ENCODE results near the gene MYH14. TPM values are rescaled to one million over a fixed set of nuclear protein-coding genes. Genes with fewer than 3 reads are reported as not detected.
A peak's percentile ranks its signal among the peaks of the same experiment; 100 is the strongest.
"Not testable (repeated sequence)": the region's sequence is repeated elsewhere in the genome, so short reads cannot be mapped to it uniquely, and the experiment has no call there.

Gene MYH14
- total and polyA plus RNA-seq, 2 of the 13 experiments (the other 11 are each of a cell fraction or from before 2014, with no cell fraction given), result 5.5 to 5.8 TPM

DNA sequence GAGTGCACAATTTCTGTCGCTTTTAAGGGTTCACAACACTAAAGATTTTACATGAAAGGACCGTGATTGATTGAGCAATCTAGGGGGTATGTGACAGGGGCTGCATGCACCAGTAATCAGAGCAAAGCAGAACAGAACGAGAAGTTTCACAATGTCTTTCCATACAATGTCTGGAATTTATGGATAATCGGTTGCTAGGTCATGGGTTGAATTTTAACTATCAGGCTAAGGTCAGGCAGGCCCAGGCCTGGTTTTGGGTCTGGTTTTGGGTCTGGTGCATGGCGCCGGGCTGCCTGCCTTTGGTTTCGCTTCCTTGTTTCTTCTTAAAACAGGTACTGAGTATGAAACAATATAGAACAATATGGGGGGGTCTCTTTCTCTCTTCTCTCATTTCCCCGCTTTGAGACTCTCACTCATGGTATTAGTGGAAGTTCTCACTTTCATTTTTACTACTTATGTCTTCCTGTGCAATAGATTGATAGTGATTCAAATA, 143.7 kb downstream of the MYH14 start (continued):
- TF ChIP-seq PATZ1 (CRISPR knock-in tag; IDR thresholded peaks at IDR 0.05), result peak; percentile 37; the same call in 1 of the 2 replicates
- TF ChIP-seq SALL1 (CRISPR knock-in tag; IDR thresholded peaks at IDR 0.05), result peak; percentile 39; the same call in 1 of the 2 replicates
- peak; percentile 72; the same call in 1 of the 2 replicates for TF ChIP-seq ZNF331 (CRISPR knock-in tag; IDR thresholded peaks at IDR 0.05)
- TF ChIP-seq FOSL2 (CRISPR knock-in tag; IDR thresholded peaks at IDR 0.05), result 0 out of 2 replicates have a peak, but pooled peaks have one; percentile 14
- peak; percentile 95 for TF ChIP-seq ZNF3 (CRISPR knock-in tag; IDR thresholded peaks at IDR 0.05)
- TF ChIP-seq ZNF12 (CRISPR knock-in tag; IDR thresholded peaks at IDR 0.05), result 0 out of 2 replicates have a peak, but pooled peaks have one; percentile 17
- 0 out of 2 replicates have a peak, but pooled peaks have one; percentile 21 for TF ChIP-seq ZBTB7B (CRISPR knock-in tag; IDR thresholded peaks at IDR 0.05)
- 0 out of 2 replicates have a peak, but pooled peaks have one; percentile 20 for TF ChIP-seq TCF7 (IDR thresholded peaks at IDR 0.05; ENCODE audit: low read depth)
- 0 out of 2 replicates have a peak, but pooled peaks have one; percentile 32 for TF ChIP-seq HMG20B (CRISPR knock-in tag; conservative IDR thresholded peaks at IDR 0.05)
- TF ChIP-seq NCOA2 (CRISPR knock-in tag; IDR thresholded peaks at IDR 0.05), result peak; percentile 48; the same call in 1 of the 2 replicates
- TF ChIP-seq GATAD2A (CRISPR knock-in tag; IDR thresholded peaks at IDR 0.05), result peak; percentile 76
- peak; percentile 84 for TF ChIP-seq TEAD3 (CRISPR knock-in tag; optimal IDR thresholded peaks at IDR 0.05; ENCODE audit: borderline replicate concordance)
- TF ChIP-seq CEBPG (CRISPR knock-in tag; IDR thresholded peaks at IDR 0.05), result peak; percentile 90
- TF ChIP-seq PHF21A (CRISPR knock-in tag; IDR thresholded peaks at IDR 0.05), result peak; percentile 61; the same call in 1 of the 2 replicates
- TF ChIP-seq SOX6, SOX13, NR2F6 (IDR thresholded peaks at IDR 0.05): not testable (repeated sequence)
- TF ChIP-seq SOX6 (CRISPR knock-in tag; IDR thresholded peaks at IDR 0.05), result peak; percentile 62; the same call in 1 of the 2 replicates
- TF ChIP-seq, protein P1, sequence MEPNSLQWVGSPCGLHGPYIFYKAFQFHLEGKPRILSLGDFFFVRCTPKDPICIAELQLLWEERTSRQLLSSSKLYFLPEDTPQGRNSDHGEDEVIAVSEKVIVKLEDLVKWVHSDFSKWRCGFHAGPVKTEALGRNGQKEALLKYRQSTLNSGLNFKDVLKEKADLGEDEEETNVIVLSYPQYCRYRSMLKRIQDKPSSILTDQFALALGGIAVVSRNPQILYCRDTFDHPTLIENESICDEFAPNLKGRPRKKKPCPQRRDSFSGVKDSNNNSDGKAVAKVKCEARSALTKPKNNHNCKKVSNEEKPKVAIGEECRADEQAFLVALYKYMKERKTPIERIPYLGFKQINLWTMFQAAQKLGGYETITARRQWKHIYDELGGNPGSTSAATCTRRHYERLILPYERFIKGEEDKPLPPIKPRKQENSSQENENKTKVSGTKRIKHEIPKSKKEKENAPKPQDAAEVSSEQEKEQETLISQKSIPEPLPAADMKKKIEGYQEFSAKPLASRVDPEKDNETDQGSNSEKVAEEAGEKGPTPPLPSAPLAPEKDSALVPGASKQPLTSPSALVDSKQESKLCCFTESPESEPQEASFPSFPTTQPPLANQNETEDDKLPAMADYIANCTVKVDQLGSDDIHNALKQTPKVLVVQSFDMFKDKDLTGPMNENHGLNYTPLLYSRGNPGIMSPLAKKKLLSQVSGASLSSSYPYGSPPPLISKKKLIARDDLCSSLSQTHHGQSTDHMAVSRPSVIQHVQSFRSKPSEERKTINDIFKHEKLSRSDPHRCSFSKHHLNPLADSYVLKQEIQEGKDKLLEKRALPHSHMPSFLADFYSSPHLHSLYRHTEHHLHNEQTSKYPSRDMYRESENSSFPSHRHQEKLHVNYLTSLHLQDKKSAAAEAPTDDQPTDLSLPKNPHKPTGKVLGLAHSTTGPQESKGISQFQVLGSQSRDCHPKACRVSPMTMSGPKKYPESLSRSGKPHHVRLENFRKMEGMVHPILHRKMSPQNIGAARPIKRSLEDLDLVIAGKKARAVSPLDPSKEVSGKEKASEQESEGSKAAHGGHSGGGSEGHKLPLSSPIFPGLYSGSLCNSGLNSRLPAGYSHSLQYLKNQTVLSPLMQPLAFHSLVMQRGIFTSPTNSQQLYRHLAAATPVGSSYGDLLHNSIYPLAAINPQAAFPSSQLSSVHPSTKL (CRISPR knock-in tag; IDR thresholded peaks at IDR 0.05), result peak; percentile 25; the same call in 1 of the 2 replicates
- peak in 1 of 2 experiments; percentile 61; a peak in 2 of 4 replicates for TF ChIP-seq SOX13 (CRISPR knock-in tag; conservative IDR thresholded peaks at IDR 0.05 in 1 of 2, IDR thresholded peaks at IDR 0.05 in 1 of 2)
- peak; percentile 30; the same call in 1 of the 2 replicates for TF ChIP-seq PAXIP1 (CRISPR knock-in tag; conservative IDR thresholded peaks at IDR 0.05)
- TF ChIP-seq GFI1 (CRISPR knock-in tag; IDR thresholded peaks at IDR 0.05; ENCODE audit: borderline replicate concordance), result peak; percentile 28; the same call in 1 of the 2 replicates
- peak; percentile 37 for TF ChIP-seq NR2F6 (CRISPR knock-in tag; IDR thresholded peaks at IDR 0.05)
- peak; percentile 79 for TF ChIP-seq ZNF629 (CRISPR knock-in tag; conservative IDR thresholded peaks at IDR 0.05)
